Psoas muscle (tissue), 8 donors: Measurements from ENCODE around the gene CFTR. TPM values are rescaled to one million over a fixed set of nuclear protein-coding genes. Genes with fewer than 3 reads are reported as not detected.

Experiments
- ATAC-seq, 4 donors: fragments of 200-7000 bp; cut with Tn5 transposase; one replicate each; pipeline ENCODE4 v1.9.1; 2020; ENCODE audit warnings: moderate library complexity in 3 of 4, mild to moderate bottlenecking in 2 of 4
- DNase-seq, 2 donors: peaks; one replicate each; pipeline ENCODE4 v3.0.0-alpha.2; 2020
- H3K27ac ChIP-seq: fragments of 200-600 bp; one replicate; pipeline ENCODE4 v1.8.0; 2022
- H3K27me3 ChIP-seq, 3 donors: fragments of 200-600 bp in 1 of 3; one replicate each; pipeline versions ENCODE4 v1.6.1 to v1.8.0; 2013 to 2022; ENCODE audit warnings: low read length in 2 of 3, mild to moderate bottlenecking in 2 of 3, moderate library complexity in 1 of 3; ENCODE audit not compliant: insufficient read depth in 3 of 3
- H3K36me3 ChIP-seq, 2 donors: fragments of 200-600 bp in 1 of 2; one replicate each; pipeline versions ENCODE4 v1.6.1 to v1.8.0; 2013 to 2022; ENCODE audit warnings: low read depth in 1 of 2, mild to moderate bottlenecking in 1 of 2, moderate library complexity in 1 of 2; ENCODE audit not compliant: insufficient read depth in 1 of 2
- H3K4me1 ChIP-seq: fragments of 200-600 bp; one replicate; pipeline ENCODE4 v1.8.0; 2022
- H3K4me3 ChIP-seq: fragments of 200-600 bp; one replicate; pipeline ENCODE4 v1.8.0; 2022; ENCODE audit warnings: mild to moderate bottlenecking
- H3K9me3 ChIP-seq: fragments of 200-600 bp; one replicate; pipeline ENCODE4 v1.8.0; 2022
- WGBS, 3 donors: extraction: QIAGEN DNeasy Blood & Tissue Kit; methylation state at CpG; one replicate each; pipeline versions ENCODE4 v1.1.6 to v1.1.7; 2013; 5-methylcytosine and 5-hydroxymethylcytosine counted together
- intact Hi-C, 2 donors: fragments of 100-400 bp; cut with DNase I; formaldehyde crosslinking; loops; one replicate each; pipeline versions ENCODE4 v1.11.0 to v1.14.2; 2022
- polyA plus RNA-seq, 3 donors: library from polyadenylated mRNA; stranded (reverse); fragments of 200-250 nt; gene quantifications; one replicate each; pipeline ENCODE4 v1.2.3, GENCODE V29; 2013
- total RNA-seq, 4 donors: library from RNA; stranded (reverse); fragmentation: NEBNext Ultra II Directional in 2 of 4; extraction: Animal tissue kit (Norgen Biotek cat#: 25700) in 2 of 4; gene quantifications; one replicate each; pipeline versions ENCODE4 v1.2.1 to v1.2.4, GENCODE V29; 2021 to 2023
- TF ChIP-seq, protein P1 (sequence below): fragments of 200-600 bp; IDR thresholded peaks from one replicate; pipeline ENCODE4 v1.8.0; 2022; ENCODE audit warnings: antibody characterized with exemption
- donor health status: healthy with polysubstance abuse.
- donor health status: DM: no; HTN: no; CAD: no; lungs with moderate emphysema.
- donor health status: Bipolar disorder and iron deficiency.
- donor health status: healthy.
- donor health status: DM: yes; HTN: yes; CAD: no.
- donor health status: DM: no; HTN: no; CAD: no.
- donor health status: DM: no; HTN: no; CAD: no.
- donor health status: DM: yes; HTN: yes; CAD: no.

Gene CFTR
- total and polyA plus RNA-seq, 7 donors: 0.01 to 0.06 TPM; not detected in 5

DNA sequence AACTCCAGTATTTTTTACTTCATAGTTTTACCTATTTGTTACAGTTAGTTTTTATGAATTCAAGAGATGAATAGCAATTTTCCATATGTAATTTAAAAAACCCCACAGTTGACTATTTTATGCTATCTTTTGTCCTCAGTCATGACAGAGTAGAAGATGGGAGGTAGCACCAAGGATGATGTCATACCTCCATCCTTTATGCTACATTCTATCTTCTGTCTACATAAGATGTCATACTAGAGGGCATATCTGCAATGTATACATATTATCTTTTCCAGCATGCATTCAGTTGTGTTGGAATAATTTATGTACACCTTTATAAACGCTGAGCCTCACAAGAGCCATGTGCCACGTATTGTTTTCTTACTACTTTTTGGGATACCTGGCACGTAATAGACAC, 184.2 kb downstream of the CFTR start:
- Histone ChIP-seq H3K4me3 (no peak overlapping the region), H3K4me1 (no peaks in the 10 kb centered on the region), H3K27ac (no peak overlapping the region), H3K36me3 (no peaks in the 10 kb centered on the region), H3K27me3 (no peaks in the 10 kb centered on the region), H3K9me3 (no peaks in the 10 kb centered on the region)
- intact Hi-C loops: no loop called here
- DNase-seq (no peak), ATAC-seq (no peak)
- 88 to 94% (median 88%) methylated on average over 3 of the region's 3 CpGs for WGBS, 3 donors
- TF ChIP-seq, protein P1, sequence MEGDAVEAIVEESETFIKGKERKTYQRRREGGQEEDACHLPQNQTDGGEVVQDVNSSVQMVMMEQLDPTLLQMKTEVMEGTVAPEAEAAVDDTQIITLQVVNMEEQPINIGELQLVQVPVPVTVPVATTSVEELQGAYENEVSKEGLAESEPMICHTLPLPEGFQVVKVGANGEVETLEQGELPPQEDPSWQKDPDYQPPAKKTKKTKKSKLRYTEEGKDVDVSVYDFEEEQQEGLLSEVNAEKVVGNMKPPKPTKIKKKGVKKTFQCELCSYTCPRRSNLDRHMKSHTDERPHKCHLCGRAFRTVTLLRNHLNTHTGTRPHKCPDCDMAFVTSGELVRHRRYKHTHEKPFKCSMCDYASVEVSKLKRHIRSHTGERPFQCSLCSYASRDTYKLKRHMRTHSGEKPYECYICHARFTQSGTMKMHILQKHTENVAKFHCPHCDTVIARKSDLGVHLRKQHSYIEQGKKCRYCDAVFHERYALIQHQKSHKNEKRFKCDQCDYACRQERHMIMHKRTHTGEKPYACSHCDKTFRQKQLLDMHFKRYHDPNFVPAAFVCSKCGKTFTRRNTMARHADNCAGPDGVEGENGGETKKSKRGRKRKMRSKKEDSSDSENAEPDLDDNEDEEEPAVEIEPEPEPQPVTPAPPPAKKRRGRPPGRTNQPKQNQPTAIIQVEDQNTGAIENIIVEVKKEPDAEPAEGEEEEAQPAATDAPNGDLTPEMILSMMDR: no peak

DNA sequence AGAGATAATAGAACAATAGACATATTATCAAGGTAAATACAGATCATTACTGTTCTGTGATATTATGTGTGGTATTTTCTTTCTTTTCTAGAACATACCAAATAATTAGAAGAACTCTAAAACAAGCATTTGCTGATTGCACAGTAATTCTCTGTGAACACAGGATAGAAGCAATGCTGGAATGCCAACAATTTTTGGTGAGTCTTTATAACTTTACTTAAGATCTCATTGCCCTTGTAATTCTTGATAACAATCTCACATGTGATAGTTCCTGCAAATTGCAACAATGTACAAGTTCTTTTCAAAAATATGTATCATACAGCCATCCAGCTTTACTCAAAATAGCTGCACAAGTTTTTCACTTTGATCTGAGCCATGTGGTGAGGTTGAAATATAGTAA, 185.5 kb downstream of the CFTR start:
- H3K4me1 ChIP-seq: no peaks in the 10 kb centered on the region
- no peaks in the 10 kb centered on the region for H3K36me3 ChIP-seq
- H3K4me3 ChIP-seq: no peak overlapping the region
- H3K27me3 ChIP-seq: no peaks in the 10 kb centered on the region
- no peak for ATAC-seq
- no peak overlapping the region for H3K27ac ChIP-seq
- TF ChIP-seq, protein P1: no peak
- H3K9me3 ChIP-seq: no peaks in the 10 kb centered on the region
- DNase-seq: no peak
- intact Hi-C loops: no loop called here

DNA sequence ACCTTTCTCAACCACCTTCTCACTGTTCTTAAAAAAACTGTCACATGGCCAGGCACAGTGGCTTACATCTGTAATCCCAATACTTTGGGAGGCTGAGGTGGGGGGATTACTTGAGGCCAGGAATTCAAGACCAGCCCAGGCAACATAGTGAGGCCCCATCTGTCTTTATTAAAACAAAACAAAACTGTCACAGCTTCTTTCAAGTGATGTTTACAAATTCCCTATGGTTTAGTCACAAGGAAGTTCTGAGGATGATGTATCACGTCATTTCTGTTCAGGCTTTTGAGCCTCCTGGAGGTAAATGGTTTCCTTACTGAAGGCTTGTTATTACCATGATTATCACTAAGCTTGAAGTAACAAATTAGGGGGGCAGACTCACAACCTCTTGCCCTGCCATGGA, 186.2 kb downstream of the CFTR start:
- H3K27ac ChIP-seq: no peak overlapping the region
- no peaks in the 10 kb centered on the region for H3K36me3 ChIP-seq
- no peaks in the 10 kb centered on the region for H3K4me1 ChIP-seq
- intact Hi-C loops: no loop called here
- TF ChIP-seq, protein P1: no peak
- WGBS, 3 donors: 67 to 74% (median 69%) methylated on average over 1 of the region's 1 CpG
- no peaks in the 10 kb centered on the region for H3K27me3 ChIP-seq
- ATAC-seq (no peak), DNase-seq (no peak)
- H3K9me3 ChIP-seq: no peaks in the 10 kb centered on the region
- no peak overlapping the region for H3K4me3 ChIP-seq

DNA sequence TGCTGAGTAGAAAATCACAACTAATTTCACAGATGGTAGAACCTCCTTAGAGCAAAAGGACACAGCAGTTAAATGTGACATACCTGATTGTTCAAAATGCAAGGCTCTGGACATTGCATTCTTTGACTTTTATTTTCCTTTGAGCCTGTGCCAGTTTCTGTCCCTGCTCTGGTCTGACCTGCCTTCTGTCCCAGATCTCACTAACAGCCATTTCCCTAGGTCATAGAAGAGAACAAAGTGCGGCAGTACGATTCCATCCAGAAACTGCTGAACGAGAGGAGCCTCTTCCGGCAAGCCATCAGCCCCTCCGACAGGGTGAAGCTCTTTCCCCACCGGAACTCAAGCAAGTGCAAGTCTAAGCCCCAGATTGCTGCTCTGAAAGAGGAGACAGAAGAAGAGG, 186.9 kb downstream of the CFTR start:
- TF ChIP-seq, protein P1: no peak
- Histone ChIP-seq H3K9me3 (no peaks in the 10 kb centered on the region), H3K27ac (no peak overlapping the region), H3K4me1 (no peaks in the 10 kb centered on the region), H3K4me3 (no peak overlapping the region), H3K36me3 (no peaks in the 10 kb centered on the region), H3K27me3 (no peaks in the 10 kb centered on the region)
- intact Hi-C loops: no loop called here
- no peak for DNase-seq
- 88% methylated on average over 6 of the region's 6 CpGs for WGBS, 3 donors
- ATAC-seq: no peak

DNA sequence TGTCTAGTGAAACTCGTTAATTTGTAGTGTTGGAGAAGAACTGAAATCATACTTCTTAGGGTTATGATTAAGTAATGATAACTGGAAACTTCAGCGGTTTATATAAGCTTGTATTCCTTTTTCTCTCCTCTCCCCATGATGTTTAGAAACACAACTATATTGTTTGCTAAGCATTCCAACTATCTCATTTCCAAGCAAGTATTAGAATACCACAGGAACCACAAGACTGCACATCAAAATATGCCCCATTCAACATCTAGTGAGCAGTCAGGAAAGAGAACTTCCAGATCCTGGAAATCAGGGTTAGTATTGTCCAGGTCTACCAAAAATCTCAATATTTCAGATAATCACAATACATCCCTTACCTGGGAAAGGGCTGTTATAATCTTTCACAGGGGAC, 187.6 kb downstream of the CFTR start:
- WGBS, 3 donors: 73 to 90% (median 76%) methylated on average over 2 of the region's 2 CpGs
- ATAC-seq (no peak), DNase-seq (no peak)
- Histone ChIP-seq H3K9me3 (no peaks in the 10 kb centered on the region), H3K4me3 (no peak overlapping the region), H3K27ac (no peak overlapping the region), H3K36me3 (no peaks in the 10 kb centered on the region), H3K4me1 (no peaks in the 10 kb centered on the region), H3K27me3 (no peaks in the 10 kb centered on the region)
- TF ChIP-seq, protein P1: no peak
- intact Hi-C loops: no loop called here
